Stimulated activated CD8-positive, alpha-beta memory T cell treated with anti-CD3 and anti-CD28 coated beads, Interleukin-4, amount 100 ng/mL, for 24 hours (primary cell): ENCODE data around the gene EMC10.
"Not testable (repeated sequence)": the region's sequence is repeated elsewhere in the genome, so short reads cannot be mapped to it uniquely, and the experiment has no call there.

Experiments
- DNase-seq: peaks from one replicate; pipeline ENCODE4 v3.0.0-alpha.2; 2020; ENCODE audit warnings: low read depth

EMC10 gene

GRCh38 chr19:50514346-50515167 is 38.2 kb downstream of the EMC10 start:
- DNase-seq = no peak

GRCh38 chr19:50515168-50515561 is 38.9 kb downstream of the EMC10 start:
- no peak for DNase-seq

GRCh38 chr19:50516456-50516855 is 40.1 kb downstream of the EMC10 start:
- DNase-seq = no peak

GRCh38 chr19:50516964-50517703 is 40.8 kb downstream of the EMC10 start:
- DNase-seq = no peak

- DNase-seq = no peak
Observed at GRCh38 chr19:50517704-50518075, 41.4 kb downstream of the EMC10 start.

- no peak for DNase-seq
Observed at GRCh38 chr19:50518091-50519005, 42.0 kb downstream of the EMC10 start.

GRCh38 chr19:50519006-50519575 is 42.8 kb downstream of the EMC10 start:
- no peak for DNase-seq

GRCh38 chr19:50520822-50521465 is 44.6 kb downstream of the EMC10 start:
- no peak for DNase-seq

GRCh38 chr19:50522881-50523280 is 46.6 kb downstream of the EMC10 start:
- no peak for DNase-seq

GRCh38 chr19:50528052-50528451 is 51.7 kb downstream of the EMC10 start:
- not testable (repeated sequence) for DNase-seq

- DNase-seq = no peak
Observed at GRCh38 chr19:50531171-50531612, 54.9 kb downstream of the EMC10 start.

- no peak for DNase-seq
Observed at GRCh38 chr19:50532952-50533351, 56.6 kb downstream of the EMC10 start.

GRCh38 chr19:50534478-50534877 is 58.2 kb downstream of the EMC10 start:
- no peak for DNase-seq

- DNase-seq = no peak
Observed at GRCh38 chr19:50535672-50536187, 59.4 kb downstream of the EMC10 start.

- DNase-seq = no peak
Observed at GRCh38 chr19:50536662-50537305, 60.5 kb downstream of the EMC10 start.

GRCh38 chr19:50537306-50537685 is 61.0 kb downstream of the EMC10 start:
- DNase-seq = no peak

- DNase-seq = peak; percentile 53
Observed at GRCh38 chr19:50537769-50538230, 61.5 kb downstream of the EMC10 start.
